H1 (cell line): ENCODE results near the gene CCDC148. TPM values are rescaled to one million over a fixed set of nuclear protein-coding genes. Genes with fewer than 3 reads are reported as not detected.

Source experiments
- ASH2L ChIP-seq: fragments of 200-600, 300-600 bp; sonication (generic); IDR thresholded peaks from one replicate; pipeline ENCODE4 v1.7.1; 2017; ENCODE audit warnings: low read length
- CBX5 ChIP-seq: fragments of 300-800, 300-1000 bp; sonication (generic); IDR thresholded peaks from 2 replicates; pipeline ENCODE4 v1.7.1; 2016; ENCODE audit warnings: antibody characterized with exemption, low read length, low read depth
- CHD1 ChIP-seq: IDR thresholded peaks from 2 replicates; pipeline ENCODE4 v1.6.1; 2012; ENCODE audit warnings: low read depth, low read length, improper control_type of control experiment
- HDAC2 ChIP-seq, 2 experiments: fragments of 300-600 bp in 1 of 2; sonication (generic) in 1 of 2; IDR thresholded peaks; 2 replicates each; pipeline ENCODE4 v1.6.1; 2011 to 2012; ENCODE audit warnings: low read depth in 2 of 2, low read length in 2 of 2, mild to moderate bottlenecking in 2 of 2, moderate library complexity in 2 of 2, borderline replicate concordance in 1 of 2, inconsistent platforms in 1 of 2
- KDM5A ChIP-seq: fragments of 200-600 bp; IDR thresholded peaks from 2 replicates; pipeline ENCODE4 v1.7.1; 2012; ENCODE audit warnings: mild to moderate bottlenecking, low read length, inconsistent platforms, mixed read lengths
- SRF ChIP-seq: IDR thresholded peaks from 2 replicates; pipeline ENCODE4 v1.6.1; 2011; ENCODE audit warnings: mild to moderate bottlenecking, low read depth, low read length, moderate library complexity
- polyA plus RNA-seq, 7 experiments: library from polyadenylated mRNA; depleted of rRNA in 3 of 7; stranded (reverse) in 5 of 7; unstranded in 2 of 7; fragments of >200 nt in 5 of 7; fragments of 200-250 nt in 2 of 7; gene quantifications; 1 replicate in 5 of 7; 2 replicates in 1 of 7; 4 replicates in 1 of 7; pipeline versions ENCODE4 v1.2.1 to v1.2.3, GENCODE V29; 2011 to 2013; ENCODE audit warnings: missing spikeins in 2 of 7, mixed read lengths in 2 of 7
- total RNA-seq: library from RNA; stranded (reverse); fragmentation: NEBNext Ultra II Directional; extraction: Animal tissue kit (Norgen Biotek cat#: 25700); gene quantifications from 2 replicates; pipeline ENCODE4 v1.2.1, GENCODE V29; 2021
- TF ChIP-seq, protein P1 (sequence below): fragments of 300-600 bp; sonication (generic); IDR thresholded peaks from 2 replicates; pipeline ENCODE4 v1.7.1; 2012; ENCODE audit warnings: low read length, moderate library complexity, mild to moderate bottlenecking, inconsistent platforms; ENCODE audit not compliant: insufficient replicate concordance
- TF ChIP-seq, protein P2 (sequence below): IDR thresholded peaks from 2 replicates; pipeline ENCODE4 v1.6.1; 2012; ENCODE audit warnings: inconsistent platforms
- TF ChIP-seq, protein P3 (sequence below): IDR thresholded peaks from 2 replicates; pipeline ENCODE4 v1.6.1; 2012; ENCODE audit warnings: inconsistent platforms

The CCDC148 gene
- total and polyA plus RNA-seq, 2 of the 8 experiments (the other 6 are each of a cell fraction or from before 2014, with no cell fraction given) = 0.45 to 1.3 TPM

DNA sequence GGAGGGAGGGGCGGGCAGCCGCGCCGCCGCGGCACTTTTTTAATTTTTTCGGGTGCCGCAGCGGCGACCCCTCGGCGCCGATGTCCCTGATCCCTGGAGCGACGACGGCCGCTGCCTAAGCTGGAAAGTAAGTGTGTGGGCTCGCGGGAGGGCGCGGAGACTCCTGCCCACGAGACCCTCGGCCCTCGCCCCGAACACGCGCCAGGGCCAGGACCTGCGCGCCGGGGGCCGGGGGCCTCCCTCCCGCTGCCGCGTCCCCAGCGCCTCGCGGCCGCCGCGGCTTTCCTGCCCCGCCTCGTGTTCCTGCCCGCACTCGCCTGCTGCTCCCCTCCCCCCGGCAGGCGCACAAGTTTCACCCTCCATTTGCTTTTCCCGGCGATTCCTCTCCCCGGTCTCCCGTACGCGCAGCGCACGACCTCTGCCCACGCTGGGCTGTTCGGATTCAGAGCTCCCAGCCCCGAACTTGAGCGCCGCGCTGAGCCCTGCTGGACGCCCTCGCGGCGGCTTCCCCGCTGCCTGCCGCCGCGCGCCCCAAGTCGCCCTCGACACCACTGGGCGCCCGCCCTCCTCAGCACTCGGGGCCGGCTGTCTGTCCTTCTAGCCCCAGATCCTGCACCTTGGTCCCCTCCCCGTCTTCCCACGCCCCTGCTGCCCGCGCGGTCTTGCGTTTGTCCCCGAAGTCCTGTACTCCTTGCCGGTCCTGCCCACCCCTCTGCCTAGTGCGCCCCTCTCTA, 706 bp upstream of the CCDC148 start (continued):
- TF ChIP-seq, protein P1, sequence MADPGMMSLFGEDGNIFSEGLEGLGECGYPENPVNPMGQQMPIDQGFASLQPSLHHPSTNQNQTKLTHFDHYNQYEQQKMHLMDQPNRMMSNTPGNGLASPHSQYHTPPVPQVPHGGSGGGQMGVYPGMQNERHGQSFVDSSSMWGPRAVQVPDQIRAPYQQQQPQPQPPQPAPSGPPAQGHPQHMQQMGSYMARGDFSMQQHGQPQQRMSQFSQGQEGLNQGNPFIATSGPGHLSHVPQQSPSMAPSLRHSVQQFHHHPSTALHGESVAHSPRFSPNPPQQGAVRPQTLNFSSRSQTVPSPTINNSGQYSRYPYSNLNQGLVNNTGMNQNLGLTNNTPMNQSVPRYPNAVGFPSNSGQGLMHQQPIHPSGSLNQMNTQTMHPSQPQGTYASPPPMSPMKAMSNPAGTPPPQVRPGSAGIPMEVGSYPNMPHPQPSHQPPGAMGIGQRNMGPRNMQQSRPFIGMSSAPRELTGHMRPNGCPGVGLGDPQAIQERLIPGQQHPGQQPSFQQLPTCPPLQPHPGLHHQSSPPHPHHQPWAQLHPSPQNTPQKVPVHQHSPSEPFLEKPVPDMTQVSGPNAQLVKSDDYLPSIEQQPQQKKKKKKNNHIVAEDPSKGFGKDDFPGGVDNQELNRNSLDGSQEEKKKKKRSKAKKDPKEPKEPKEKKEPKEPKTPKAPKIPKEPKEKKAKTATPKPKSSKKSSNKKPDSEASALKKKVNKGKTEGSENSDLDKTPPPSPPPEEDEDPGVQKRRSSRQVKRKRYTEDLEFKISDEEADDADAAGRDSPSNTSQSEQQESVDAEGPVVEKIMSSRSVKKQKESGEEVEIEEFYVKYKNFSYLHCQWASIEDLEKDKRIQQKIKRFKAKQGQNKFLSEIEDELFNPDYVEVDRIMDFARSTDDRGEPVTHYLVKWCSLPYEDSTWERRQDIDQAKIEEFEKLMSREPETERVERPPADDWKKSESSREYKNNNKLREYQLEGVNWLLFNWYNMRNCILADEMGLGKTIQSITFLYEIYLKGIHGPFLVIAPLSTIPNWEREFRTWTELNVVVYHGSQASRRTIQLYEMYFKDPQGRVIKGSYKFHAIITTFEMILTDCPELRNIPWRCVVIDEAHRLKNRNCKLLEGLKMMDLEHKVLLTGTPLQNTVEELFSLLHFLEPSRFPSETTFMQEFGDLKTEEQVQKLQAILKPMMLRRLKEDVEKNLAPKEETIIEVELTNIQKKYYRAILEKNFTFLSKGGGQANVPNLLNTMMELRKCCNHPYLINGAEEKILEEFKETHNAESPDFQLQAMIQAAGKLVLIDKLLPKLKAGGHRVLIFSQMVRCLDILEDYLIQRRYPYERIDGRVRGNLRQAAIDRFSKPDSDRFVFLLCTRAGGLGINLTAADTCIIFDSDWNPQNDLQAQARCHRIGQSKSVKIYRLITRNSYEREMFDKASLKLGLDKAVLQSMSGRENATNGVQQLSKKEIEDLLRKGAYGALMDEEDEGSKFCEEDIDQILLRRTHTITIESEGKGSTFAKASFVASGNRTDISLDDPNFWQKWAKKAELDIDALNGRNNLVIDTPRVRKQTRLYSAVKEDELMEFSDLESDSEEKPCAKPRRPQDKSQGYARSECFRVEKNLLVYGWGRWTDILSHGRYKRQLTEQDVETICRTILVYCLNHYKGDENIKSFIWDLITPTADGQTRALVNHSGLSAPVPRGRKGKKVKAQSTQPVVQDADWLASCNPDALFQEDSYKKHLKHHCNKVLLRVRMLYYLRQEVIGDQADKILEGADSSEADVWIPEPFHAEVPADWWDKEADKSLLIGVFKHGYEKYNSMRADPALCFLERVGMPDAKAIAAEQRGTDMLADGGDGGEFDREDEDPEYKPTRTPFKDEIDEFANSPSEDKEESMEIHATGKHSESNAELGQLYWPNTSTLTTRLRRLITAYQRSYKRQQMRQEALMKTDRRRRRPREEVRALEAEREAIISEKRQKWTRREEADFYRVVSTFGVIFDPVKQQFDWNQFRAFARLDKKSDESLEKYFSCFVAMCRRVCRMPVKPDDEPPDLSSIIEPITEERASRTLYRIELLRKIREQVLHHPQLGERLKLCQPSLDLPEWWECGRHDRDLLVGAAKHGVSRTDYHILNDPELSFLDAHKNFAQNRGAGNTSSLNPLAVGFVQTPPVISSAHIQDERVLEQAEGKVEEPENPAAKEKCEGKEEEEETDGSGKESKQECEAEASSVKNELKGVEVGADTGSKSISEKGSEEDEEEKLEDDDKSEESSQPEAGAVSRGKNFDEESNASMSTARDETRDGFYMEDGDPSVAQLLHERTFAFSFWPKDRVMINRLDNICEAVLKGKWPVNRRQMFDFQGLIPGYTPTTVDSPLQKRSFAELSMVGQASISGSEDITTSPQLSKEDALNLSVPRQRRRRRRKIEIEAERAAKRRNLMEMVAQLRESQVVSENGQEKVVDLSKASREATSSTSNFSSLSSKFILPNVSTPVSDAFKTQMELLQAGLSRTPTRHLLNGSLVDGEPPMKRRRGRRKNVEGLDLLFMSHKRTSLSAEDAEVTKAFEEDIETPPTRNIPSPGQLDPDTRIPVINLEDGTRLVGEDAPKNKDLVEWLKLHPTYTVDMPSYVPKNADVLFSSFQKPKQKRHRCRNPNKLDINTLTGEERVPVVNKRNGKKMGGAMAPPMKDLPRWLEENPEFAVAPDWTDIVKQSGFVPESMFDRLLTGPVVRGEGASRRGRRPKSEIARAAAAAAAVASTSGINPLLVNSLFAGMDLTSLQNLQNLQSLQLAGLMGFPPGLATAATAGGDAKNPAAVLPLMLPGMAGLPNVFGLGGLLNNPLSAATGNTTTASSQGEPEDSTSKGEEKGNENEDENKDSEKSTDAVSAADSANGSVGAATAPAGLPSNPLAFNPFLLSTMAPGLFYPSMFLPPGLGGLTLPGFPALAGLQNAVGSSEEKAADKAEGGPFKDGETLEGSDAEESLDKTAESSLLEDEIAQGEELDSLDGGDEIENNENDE = no peak
- peak; percentile 16; the same call in 1 of the 2 replicates for TF ChIP-seq CHD1
- no peak for TF ChIP-seq SRF
- TF ChIP-seq, protein P2, sequence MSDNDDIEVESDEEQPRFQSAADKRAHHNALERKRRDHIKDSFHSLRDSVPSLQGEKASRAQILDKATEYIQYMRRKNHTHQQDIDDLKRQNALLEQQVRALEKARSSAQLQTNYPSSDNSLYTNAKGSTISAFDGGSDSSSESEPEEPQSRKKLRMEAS = peak; percentile 90
- TF ChIP-seq, protein P3, sequence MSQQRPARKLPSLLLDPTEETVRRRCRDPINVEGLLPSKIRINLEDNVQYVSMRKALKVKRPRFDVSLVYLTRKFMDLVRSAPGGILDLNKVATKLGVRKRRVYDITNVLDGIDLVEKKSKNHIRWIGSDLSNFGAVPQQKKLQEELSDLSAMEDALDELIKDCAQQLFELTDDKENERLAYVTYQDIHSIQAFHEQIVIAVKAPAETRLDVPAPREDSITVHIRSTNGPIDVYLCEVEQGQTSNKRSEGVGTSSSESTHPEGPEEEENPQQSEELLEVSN = peak; percentile 60; the same call in 1 of the 2 replicates
- no peak for TF ChIP-seq CBX5
- TF ChIP-seq KDM5A = 0 out of 2 replicates have a peak, but pooled peaks have one; percentile 5
- peak; percentile 19 for TF ChIP-seq ASH2L
- TF ChIP-seq HDAC2 (IDR thresholded peaks at IDR 0.05; ENCODE audit: borderline replicate concordance in 1 of 2, low read depth in 2 of 2, low read length in 2 of 2) = peak; percentile 3 to 87; a peak in 1 of 4 replicates
